ENCODE data around the gene LENG1.

LENG1 gene

GRCh38 chr19:54106716-54107115 is 52.8 kb downstream of the LENG1 start:
- no peak overlapping the region for H3K4me3 ChIP-seq (ENCODE audit: low read depth, low read length)
- no peak for TF ChIP-seq CTCF (IDR thresholded peaks at IDR 0.05; ENCODE audit: low read depth, low read length)
- no peak for TF ChIP-seq MAX (IDR thresholded peaks at IDR 0.05; ENCODE audit: low read depth, low read length)
- no peak for TF ChIP-seq POLR2A (IDR thresholded peaks at IDR 0.05; ENCODE audit: extremely low read depth, insufficient read length)
- TF ChIP-seq MYC (IDR thresholded peaks at IDR 0.05; ENCODE audit: low read depth, low read length), result no peak
- DNase-seq (ENCODE audit: low read depth), result no peak

GRCh38 chr19:54105796-54106195 is 53.7 kb downstream of the LENG1 start:
- no peak overlapping the region for H3K4me3 ChIP-seq (ENCODE audit: low read depth, low read length)
- no peak for DNase-seq (ENCODE audit: low read depth)
- no peak for TF ChIP-seq MYC (IDR thresholded peaks at IDR 0.05; ENCODE audit: low read depth, low read length)
- TF ChIP-seq CTCF (IDR thresholded peaks at IDR 0.05; ENCODE audit: low read depth, low read length), result no peak
- no peak for TF ChIP-seq MAX (IDR thresholded peaks at IDR 0.05; ENCODE audit: low read depth, low read length)
- TF ChIP-seq POLR2A (IDR thresholded peaks at IDR 0.05; ENCODE audit: extremely low read depth, insufficient read length), result no peak
